ENCODE results near the gene DDO. TPM values are rescaled to one million over a fixed set of nuclear protein-coding genes. Genes with fewer than 3 reads are reported as not detected.

DDO gene
- polyA plus RNA-seq, 10 donors: 0.12 to 1.9 (median 0.44) TPM; not detected in 1

DNA sequence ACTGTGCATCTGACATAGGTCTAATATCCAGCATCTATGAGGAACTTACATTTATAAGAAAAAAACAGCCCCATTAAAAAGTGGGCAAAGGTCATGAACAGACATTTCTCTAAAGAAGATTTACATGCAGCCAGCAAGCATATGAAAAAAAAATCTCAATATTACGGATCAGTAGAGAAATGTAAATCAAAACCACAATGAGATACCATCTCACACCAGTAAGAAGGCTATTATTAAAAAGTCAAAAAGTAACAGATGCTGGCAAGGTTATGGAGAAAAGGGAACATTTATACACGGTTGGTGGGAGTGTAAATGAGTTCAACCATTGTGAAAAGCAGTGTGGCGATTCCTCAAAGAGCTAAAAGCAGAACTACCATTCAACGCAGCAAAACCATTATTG is 70.3 kb downstream of the DDO start:
- no peak for DNase-seq

- DNase-seq: no peak
These were observed 72.6 kb downstream of the DDO start for GRCh38 chr6:110342759-110343158.

Other genes starting within 250 kb of the DDO start
- gene WASF1, start 235.9 kb downstream of the DDO start, polyA plus RNA-seq (ENCODE audit: insufficient read length in 10 of 10): 10 to 100 TPM in 6 of 10 donors, 1 to 10 TPM in 4; 7.0 to 13.7 (median 10.8) TPM
- 10 to 100 TPM; 10.1 to 17.6 (median 15.8) TPM for gene CDC40, start 235.1 kb downstream of the DDO start, polyA plus RNA-seq (ENCODE audit: insufficient read length in 10 of 10)
- 1 to 10 TPM in 2 of 10 donors, under 1 TPM in 8; 0.31 to 1.3 (median 0.89) TPM for gene METTL24, start 57.2 kb downstream of the DDO start, polyA plus RNA-seq (ENCODE audit: insufficient read length in 10 of 10)
- under 1 TPM in 7 of 10 donors, not detected in 3; 0.11 to 0.59 (median 0.43) TPM for gene SLC22A16, start 61.0 kb upstream of the DDO start, polyA plus RNA-seq (ENCODE audit: insufficient read length in 10 of 10)

Measured in muscle of back (tissue), 11 donors.